Renal cortical epithelial cell (primary cell): ENCODE data around the gene C5orf52. TPM values are rescaled to one million over a fixed set of nuclear protein-coding genes. Genes with fewer than 3 reads are reported as not detected.
"Not testable (repeated sequence)": the region's sequence is repeated elsewhere in the genome, so short reads cannot be mapped to it uniquely, and the experiment has no call there.

Source experiments
- DNase-seq: peaks from one replicate; pipeline ENCODE4 v3.0.0-alpha.2; 2011; ENCODE audit warnings: low read depth
- total RNA-seq: library from RNA; depleted of rRNA; stranded (reverse); fragments of >200 nt; gene quantifications from 2 replicates; pipeline ENCODE4 v1.2.3, GENCODE V29; 2014

Gene C5orf52
- not detected in 2 replicates for total RNA-seq

DNA sequence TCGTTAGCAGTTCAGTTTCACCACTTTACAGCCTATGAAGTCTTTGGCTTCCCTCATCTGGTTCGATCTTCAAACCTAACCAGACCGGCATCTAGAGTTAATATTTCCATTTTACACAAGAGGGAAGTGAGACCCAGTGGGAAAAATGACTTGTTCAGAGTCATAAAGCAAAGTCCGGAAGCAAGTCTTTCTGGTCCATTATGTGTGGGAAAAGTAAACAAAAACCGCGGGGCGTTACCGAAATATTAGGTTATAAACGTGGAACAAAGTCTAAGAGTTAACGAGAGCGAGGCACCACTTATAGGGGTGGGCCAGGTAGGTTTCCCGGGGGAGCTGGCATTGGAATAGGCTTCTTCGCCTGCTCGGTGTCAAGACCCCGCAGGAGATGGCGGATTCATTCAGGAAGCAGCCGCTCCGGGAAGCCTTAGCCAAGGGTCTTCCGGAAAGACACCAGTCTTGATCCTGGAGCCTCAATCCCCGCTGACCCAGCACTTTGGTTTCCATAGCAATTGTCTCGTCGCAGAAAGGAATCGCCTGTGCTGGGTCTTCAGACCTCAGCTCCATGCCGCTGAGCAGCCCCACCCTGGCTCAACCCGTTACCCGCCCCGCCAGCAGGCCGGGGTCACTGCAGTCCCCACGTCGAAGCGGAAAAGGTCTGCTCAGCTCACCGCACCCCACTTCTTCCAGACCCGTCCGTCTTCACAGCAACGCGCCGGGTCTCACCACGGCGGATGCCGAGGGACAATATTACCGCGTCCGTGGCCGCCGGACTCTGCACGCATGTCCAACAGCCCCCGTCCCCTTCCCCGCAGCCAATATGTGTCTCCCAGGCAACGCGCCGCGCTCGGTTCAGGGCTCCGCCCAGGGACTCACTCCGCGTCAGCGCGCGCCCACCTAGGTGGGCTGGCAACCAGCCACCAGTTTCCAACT lies at the start of gene C5orf52:
Gene C5orf52, plus strand, starts transcription at position 872 of the 930 bp plus-strand sequence. CDS start 82 bp downstream, outside the sequence.
- DNase-seq = peak; percentile 31

DNA sequence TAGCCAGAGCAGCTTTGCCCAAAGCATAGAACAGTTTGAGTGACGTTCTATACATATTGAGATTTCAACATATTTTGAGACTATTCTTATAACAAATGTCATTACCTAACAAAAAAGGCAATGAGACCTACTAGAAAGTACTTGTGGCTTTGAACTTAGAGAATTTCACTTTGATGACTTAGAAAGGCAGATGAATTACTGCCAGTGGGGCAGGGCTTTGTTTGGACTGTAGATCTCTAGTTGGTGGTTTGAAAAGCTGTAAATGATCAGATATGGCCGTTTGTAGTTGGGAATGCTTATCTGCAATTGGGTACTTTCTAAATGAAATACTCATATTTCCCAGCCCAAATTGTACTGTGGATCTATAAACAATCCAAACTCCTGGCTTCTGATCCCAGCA lies 47.2 kb upstream of the C5orf52 start:
- DNase-seq = no peak

DNA sequence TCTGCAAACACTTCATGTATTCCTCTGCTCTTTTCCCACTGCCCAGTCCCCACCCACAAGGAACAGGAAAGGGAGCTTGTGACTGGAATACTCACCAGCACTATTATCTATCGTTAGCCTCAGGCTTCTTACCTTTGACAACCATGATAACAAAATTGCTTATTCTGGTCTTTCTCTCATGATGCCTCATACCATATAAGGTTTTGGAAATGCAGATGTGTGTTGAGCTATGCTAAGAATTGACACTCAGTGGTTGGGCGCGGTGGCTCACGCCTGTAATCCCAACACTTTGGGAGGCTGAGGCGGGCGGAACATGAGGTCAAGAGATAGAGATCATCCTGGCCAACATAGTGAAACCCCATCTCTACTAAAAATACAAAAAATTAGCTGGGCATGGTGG lies 44.5 kb upstream of the C5orf52 start:
- DNase-seq = no peak

DNA sequence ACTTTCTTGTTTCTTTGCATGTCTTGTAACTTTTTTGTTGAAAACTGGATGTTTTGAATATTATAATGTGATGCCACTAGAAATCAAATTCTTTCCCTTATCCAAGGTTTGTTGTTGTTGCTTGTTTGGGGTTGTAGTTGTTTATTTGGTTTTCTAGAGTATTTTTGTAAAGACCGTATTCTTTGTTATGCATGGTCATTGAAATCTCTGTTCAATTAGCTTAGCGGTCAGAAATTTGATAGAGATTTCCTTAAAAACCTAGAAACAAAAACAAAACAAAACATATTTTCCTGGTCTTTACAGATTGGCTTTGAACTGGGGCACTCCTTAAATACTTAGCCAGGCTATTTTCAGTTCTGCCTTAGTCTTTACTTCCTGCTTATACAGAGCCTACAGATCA lies 41.0 kb upstream of the C5orf52 start:
- no peak for DNase-seq

DNA sequence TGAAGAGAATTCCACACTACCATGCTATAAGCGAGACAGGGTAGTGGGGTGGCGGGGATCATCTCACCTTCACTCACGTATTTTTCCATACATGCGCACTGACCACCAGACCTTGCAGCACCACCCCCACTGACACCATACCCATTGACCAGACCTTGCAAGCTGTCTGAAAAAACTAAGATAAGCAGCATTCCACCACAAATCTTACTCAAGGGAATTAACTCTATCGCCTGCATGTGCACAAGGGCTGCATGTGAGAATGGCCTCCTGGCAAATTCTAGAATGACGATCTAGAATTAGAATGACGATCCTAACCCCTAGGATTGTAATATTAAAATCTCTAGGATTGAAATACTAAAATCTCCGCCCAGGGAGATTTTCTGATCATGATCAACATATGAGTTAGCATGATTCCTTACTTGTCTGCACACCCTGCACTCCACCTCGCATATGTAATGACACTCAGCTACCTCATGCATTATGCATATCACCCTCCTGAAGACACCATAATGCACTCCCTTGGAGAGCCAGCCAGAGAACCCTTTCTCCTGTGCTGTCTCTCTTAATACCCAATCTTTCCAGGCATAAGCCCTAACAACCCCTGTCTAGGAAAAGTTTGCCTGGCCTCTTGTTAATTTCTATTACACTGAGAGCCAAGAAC lies 30.8 kb upstream of the C5orf52 start:
- no peak for DNase-seq

DNA sequence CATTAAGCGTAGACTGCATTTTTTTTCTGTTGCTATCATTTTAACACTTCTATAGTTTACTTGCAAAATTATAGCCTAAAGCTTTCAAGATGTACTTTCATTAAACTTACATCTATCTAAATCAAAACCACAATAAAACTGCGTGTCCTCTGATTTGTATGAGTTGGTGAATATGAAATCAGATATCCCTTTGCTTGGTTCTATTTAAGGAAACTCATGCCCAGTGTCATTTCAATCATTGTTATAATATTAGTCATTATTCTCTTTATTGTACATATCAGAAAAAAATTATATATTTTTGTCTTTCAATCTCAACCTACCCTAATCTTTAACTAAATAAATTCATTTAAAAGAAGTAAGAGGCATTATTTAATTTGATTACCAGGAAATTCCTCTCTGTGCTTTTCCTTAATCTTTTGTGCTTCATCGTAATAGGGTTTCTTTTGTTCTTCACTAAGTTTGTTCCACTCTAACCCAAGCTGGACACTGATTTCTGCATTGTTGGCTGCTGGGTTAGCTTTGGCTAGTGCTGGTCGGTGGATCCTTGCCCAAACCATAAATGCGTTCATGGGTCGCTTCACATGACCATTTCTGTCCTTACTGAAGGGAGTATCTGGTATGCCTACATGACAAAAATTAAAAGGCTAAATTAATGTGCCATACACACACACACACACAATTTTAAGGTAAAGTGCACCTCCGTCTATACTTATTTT lies 22.9 kb upstream of the C5orf52 start:
- DNase-seq = peak; percentile 45

DNA sequence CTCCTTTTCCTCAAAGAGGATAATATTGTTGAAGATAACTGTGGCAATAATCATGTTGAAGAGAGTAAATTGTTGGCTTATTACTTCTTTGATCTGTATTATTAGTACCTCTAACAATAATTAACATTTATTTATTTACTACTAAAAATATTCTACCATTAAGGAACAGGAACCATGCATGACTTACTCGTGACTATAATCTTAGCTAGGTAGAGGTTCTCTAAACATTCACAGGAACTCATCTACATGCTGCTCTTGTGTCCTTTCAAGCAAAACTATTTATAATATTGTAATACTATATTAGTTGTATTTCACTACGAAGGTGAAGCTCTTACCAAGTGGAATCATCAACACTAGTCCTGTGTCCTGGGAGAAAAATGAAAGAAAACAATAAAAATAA lies 22.2 kb upstream of the C5orf52 start:
- DNase-seq = peak; percentile 71

DNA sequence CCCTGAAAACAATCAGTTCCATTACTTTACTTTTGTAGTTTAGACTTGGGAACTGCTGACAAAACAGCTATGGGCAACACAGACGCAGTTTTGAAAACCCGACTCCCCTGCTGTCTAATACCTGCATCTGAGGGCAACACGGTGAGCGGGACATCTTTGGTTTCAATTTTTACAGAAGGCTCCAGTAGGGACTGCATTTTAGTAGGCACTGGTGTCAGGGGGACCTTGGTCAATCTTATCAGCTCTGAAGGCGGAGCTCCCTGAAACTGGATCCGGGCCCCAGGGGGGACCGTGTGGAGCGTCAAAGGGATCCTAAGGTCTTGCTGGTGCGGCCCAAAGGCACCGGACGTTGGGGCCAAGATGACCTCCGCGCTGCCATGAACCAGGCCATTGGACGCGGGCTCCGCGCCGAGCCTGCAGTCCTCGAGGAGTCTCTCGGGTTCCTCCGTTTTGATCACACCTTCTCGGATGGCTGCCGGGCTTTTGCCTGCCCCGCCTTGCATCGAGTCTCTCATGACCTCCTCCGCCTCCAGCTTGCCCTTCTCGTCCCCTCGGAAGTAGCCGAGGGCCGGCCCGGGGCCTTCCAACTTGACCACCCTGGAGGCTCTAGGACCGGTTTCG lies 20.2 kb upstream of the C5orf52 start:
- no peak for DNase-seq

DNA sequence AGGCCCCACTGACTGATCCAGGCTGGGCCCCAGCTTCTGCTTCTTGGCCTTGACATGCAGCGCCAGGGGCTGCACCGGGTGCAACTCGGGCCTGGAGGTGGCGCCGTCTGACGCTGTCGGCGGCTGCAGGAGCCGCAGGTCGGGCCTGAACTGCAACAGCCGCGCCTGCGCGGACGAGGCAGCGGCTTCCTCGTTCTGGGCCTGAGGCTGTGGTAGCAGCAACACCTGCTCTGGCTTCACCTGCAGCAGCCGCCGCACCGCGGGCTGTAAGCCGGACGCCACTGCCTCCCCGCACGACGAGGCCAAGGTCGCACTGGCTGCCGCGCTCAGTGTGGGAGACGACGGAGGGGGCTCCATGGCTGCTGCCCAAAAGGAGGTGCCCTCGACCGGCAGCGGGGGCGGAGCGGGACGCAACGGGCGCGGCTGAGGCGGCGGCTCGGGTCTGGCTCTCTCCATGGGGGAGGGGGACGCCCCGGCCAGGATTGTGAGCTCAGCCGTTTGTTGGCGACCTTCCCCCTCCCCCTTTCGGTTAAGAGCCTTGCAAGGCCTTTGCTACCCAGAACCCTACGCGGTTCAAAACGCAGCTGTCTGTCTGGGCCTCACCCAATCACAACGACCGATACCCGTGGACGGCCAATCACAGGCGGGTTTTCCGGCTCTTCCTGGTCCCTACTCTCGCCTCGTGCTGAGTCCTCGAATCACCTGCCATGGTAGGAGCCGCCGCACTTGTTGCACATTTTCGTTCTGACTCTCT lies 19.5 kb upstream of the C5orf52 start:
- peak; percentile 42 for DNase-seq

DNA sequence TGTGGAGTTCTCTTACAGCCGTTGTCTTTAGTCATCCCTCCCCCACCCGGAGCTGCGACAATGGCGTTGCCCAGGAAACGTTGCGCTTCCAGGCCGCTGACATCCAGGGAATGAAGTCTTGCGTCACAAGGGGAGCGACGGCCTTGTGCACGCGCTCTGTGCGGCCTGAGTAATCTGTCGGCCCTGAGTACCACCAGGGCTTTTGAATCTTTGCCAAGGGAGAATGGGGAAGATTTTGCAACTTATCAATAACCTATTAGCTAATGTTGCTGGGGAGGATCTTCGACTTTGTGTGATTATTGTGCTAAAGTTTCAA lies 19.0 kb upstream of the C5orf52 start, which contains the start of gene SOX30:
Gene SOX30, minus strand, starts transcription at position 62 of the 316 bp plus-strand sequence. CDS start 360 bp downstream, outside the sequence.
- DNase-seq = no peak

DNA sequence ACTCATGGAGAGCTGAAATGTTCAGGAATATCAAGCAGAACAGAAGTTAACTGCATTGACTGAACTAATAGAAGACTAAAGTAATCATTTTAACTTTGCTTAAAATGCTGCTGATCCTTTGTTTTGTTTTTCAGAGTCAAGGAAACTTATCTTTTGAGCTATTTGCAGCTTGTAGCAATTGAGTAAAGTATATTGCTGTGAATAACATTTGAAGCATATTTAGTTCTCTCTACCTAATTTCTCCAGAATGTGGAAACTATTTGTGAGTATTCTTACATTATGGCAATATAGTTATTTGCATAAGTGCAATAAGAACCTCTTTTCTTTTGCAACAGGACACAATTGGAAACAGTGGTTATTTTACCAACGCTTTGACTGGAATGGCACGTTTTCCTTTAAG lies 13.8 kb upstream of the C5orf52 start:
- peak; percentile 19 for DNase-seq

DNA sequence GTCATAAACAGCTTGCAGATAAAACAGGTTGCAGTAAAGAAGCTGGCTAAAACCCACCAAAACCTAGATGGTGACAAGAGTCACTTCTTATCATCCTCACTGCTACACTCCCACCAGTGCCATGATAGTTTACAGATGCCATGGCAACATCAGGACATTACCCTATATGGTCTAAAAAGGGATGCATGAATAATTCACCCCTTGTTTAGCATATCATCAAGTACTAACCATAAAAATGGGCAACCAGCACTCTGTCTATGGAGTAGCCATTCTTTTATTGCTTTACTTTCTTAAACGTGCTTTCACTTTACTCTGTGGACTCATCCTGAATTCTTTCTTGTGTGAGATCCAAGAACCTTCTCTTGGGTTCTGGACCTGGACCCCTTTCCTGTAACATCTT lies 12.4 kb upstream of the C5orf52 start:
- DNase-seq = no peak

DNA sequence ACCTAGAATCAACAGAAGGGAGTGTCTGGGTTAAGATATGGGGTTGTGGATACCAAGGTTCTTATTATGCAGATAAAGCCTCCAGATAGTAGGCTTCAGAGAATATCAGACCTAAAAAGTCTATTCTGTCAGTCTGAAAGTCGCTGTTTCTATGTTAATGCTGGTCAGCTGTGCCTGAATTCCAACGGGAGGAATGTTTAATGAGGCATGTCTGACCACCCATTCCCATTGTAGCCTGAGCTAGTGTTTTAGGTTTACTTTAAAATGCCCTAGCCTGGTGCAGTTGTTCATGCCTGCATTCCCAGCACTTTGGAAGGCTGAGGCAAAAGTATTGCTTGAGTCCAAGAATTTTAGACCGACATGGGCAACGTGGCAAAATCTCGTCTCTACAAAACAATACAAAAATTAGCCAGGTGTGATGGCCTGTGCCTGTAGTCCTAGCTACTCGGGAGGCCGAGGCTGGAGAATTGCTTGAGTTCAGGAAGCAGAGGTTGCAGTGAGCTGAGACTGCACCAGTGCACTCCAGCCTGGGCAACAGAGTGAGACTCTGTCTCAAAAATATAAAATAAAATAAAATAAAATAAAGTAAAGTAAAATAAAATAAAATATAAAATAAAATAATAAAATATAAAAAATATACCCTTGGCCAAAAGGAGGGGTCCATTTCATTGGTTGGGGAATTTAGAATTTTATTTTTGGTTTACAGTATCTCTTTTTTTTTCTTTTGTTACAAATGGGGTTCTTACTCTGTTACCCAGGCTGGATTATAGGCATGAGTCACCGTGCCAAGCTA lies 11.3 kb upstream of the C5orf52 start:
- DNase-seq = peak; percentile 79

DNA sequence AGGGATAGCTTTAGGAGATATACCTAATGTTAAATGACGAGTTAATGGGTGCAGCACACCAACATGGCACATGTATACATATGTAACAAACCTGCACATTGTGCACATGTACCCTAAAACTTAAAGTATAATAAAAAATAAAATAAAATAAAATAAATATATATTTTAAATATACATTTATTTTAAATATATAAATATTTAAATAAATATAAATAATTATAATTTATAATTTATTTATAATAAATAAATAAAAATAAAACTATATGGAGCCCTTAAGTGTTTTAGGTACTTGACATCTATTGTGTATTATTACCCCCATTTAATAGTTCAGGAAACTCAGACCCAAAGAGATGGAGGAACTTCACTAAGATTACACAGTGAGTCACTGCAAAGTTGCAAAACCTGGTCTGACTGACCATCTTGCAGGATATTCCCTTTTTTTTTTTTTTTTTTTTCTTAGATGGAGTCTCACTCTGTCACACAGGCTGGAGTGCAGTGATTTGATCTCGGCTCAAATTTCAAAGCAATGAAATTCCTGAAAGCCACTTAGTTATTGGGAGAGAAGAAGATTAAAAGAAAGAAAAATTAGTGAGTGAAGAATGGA lies 5.8 kb upstream of the C5orf52 start:
- peak; percentile 93 for DNase-seq

DNA sequence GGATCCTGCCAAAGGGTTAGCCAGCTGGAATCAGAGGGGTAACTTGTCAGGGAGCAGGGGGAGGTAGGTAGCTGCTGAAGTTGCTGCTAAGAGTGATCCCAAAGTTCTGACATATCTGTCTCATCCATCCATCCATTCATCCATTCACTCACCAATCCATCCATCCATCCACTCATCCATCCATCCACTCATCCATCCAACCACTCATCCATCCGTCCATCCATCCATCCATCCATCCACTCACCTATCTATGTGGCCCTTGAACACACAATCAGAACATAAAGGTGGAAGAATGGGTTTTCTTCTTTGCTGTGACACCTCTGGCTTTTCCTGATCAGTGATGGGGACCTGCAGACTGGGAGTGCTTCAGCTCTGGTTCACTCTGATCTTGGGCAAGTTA lies 3.0 kb upstream of the C5orf52 start:
- no peak for DNase-seq

DNA sequence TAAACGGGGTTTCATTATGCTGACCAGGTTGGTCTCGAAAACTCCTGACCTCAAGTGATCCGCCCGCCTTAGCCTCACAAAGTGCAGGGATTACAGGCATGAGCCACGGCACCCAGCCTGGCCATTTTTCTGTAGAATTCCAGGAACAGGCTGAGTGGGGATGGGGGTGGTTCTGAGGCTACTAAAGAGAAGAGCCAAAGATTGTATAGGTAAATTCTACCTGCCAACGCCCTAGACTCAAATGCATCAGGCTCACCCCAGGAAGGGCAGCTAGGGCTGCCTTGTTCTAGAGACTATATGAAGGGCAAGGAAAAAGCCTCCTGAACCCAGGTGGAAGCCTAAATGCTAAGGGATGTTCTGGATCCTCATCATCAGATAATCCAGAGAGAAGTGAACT lies 1.6 kb upstream of the C5orf52 start:
- DNase-seq = no peak

DNA sequence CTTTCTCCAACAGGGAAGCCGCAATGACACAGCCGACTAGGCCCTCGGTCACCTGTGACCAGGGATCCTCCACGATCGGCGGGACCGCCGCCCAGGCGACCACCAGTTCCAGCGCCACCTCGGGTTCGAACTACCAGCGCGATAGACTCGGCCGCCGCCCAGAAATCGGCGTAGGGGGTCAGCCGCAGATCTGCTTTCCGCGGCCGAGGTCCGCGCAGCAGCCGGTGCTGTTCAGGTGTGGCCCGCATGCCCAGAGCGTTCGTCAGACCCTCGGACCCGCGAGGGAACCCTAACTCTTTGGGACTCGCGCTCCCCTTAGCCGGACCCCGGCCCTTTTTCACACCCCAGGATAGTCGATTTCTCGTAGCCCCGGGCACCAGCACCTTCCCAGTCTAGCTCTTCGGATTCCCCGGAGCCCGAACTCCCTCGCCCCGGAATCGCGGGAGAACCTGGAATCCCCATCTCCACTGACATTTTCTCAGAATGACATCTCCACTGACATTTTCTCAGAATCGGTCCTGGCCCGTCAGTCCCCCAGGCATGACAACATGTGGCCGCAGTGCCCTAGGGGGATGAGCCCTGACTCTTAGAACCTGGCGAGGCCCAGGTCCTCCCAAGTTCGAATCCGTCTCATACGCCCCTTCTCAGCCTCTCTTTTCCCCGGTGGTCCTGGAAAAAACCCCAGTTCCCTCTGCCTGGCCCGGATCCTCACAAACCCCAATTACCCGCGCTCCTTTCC lies 428 bp downstream of the C5orf52 start:
- no peak for DNase-seq

DNA sequence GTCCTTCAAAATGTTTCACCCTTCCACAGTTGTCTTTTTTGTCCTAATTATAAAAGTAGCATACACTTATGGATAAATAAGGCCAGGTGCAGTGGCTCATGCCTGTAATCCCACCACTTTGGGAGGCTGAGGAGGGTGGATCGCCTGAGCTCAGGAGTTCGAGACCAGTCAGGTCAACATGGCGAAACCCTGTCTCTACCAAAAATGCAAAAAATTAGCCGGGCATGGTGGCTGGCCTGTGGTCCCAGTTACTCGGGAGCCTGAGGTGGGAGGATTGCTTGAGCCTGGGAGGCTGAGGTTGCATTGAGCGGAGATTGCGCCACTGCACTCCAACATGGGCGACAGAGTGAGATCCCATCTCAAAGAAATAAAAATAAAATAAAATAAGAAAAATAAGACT lies 1.6 kb downstream of the C5orf52 start:
- no peak for DNase-seq

DNA sequence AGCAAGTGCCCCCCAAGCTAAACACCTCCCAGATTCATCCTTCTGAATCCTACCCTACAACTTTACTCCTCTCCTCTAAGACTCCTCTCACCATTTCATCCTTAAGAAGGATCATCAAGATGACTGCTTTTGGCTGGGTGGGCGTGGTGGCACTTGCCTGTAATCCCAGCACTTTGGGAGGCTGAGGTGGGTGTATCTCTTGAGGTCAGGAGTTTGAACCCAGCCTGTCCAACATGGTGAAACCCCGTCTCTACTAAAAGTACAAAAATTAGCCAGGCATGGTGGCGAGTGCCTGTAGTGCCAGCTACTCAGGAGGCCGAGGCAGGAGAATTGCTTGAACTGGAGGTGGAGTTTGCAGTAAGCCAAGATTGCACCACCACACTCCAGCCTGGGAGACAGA lies 3.0 kb downstream of the C5orf52 start:
- DNase-seq = not testable (repeated sequence)
